ENCODE results near the gene TAS2R16.

DNA sequence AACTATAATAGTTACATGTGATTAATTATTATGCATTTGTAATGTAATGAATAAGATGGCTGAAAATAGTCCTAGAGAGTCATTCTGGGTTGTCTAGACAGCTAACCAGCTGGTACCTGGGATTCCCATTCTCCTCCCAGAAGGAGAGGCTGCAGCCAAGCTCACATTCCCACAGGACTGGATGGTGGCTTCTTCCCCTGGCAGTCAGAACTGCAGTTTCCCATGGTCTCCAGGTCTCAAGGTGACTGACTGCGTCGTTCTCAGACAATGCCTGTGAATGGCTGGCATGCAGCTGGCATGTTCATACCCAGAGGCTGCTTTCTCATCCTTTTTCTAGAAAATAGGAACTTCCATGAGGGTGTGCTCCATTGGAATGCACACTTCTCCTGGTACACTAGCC lies 21.3 kb downstream of the TAS2R16 start:
- TF ChIP-seq, protein P1, sequence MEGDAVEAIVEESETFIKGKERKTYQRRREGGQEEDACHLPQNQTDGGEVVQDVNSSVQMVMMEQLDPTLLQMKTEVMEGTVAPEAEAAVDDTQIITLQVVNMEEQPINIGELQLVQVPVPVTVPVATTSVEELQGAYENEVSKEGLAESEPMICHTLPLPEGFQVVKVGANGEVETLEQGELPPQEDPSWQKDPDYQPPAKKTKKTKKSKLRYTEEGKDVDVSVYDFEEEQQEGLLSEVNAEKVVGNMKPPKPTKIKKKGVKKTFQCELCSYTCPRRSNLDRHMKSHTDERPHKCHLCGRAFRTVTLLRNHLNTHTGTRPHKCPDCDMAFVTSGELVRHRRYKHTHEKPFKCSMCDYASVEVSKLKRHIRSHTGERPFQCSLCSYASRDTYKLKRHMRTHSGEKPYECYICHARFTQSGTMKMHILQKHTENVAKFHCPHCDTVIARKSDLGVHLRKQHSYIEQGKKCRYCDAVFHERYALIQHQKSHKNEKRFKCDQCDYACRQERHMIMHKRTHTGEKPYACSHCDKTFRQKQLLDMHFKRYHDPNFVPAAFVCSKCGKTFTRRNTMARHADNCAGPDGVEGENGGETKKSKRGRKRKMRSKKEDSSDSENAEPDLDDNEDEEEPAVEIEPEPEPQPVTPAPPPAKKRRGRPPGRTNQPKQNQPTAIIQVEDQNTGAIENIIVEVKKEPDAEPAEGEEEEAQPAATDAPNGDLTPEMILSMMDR (IDR thresholded peaks at IDR 0.05; ENCODE audit: extremely low read depth in 1 of 2, insufficient read depth in 1 of 2, low read depth in 1 of 2, low read length in 2 of 2), result no peak
- TF ChIP-seq POLR2A (IDR thresholded peaks at IDR 0.05; ENCODE audit: low read depth, low read length), result no peak
- TF ChIP-seq POLR2AphosphoS5 (IDR thresholded peaks at IDR 0.05; ENCODE audit: insufficient read depth, low read depth, low read length), result no peak
